HepG2 (cell line): ENCODE results near the gene QKI. TPM values are rescaled to one million over a fixed set of nuclear protein-coding genes. Genes with fewer than 3 reads are reported as not detected.

Source experiments
- AKAP8 ChIP-seq: sonication (generic); formaldehyde crosslinking; IDR thresholded peaks from 2 replicates; pipeline ENCODE4 v1.5.1; 2020; ENCODE audit warnings: mild to moderate bottlenecking, missing genetic modification reagents
- ASH2L ChIP-seq: fragments of 300-600, 200-600 bp; sonication (generic); IDR thresholded peaks from 2 replicates; pipeline ENCODE4 v1.7.0; 2017; ENCODE audit warnings: low read depth, mild to moderate bottlenecking, moderate library complexity, mixed read lengths, low read length; ENCODE audit not compliant: insufficient read length
- ESRRA ChIP-seq: sonication (generic); formaldehyde crosslinking; IDR thresholded peaks from 2 replicates; pipeline ENCODE4 v1.5.1; 2020; ENCODE audit warnings: mild to moderate bottlenecking, low read depth, missing genetic modification reagents
- HMG20B ChIP-seq: conservative IDR thresholded peaks from 2 replicates; pipeline ENCODE4 v1.6.1; 2016; ENCODE audit warnings: missing genetic modification reagents, missing compliant biosample characterization
- HNRNPLL ChIP-seq: fragments of 200-400 bp; formaldehyde crosslinking; IDR thresholded peaks from 2 replicates; pipeline ENCODE4 v1.6.1; 2017; ENCODE audit warnings: mild to moderate bottlenecking, low read depth, low read length; ENCODE audit not compliant: poor library complexity, severe bottlenecking
- IKZF1 ChIP-seq: fragments of 450-650 bp; IDR thresholded peaks from 2 replicates; pipeline ENCODE4 v1.7.1; 2016
- MAFF ChIP-seq: IDR thresholded peaks from 2 replicates; pipeline ENCODE4 v1.6.1; 2011; ENCODE audit warnings: low read depth, low read length, improper control_type of control experiment
- MTA3 ChIP-seq: sonication (generic); formaldehyde crosslinking; IDR thresholded peaks from 2 replicates; pipeline ENCODE4 v1.4.0; 2020; ENCODE audit warnings: missing genetic modification reagents
- NFE2L2 ChIP-seq: fragments of 150-350 bp; IDR thresholded peaks from 2 replicates; pipeline ENCODE4 v1.6.1; 2014; ENCODE audit warnings: low read length
- NFIC ChIP-seq: IDR thresholded peaks from 2 replicates; pipeline ENCODE4 v1.6.1; 2012; ENCODE audit warnings: mild to moderate bottlenecking, low read length, inconsistent platforms
- NFKB2 ChIP-seq: sonication (generic); formaldehyde crosslinking; IDR thresholded peaks from 2 replicates; pipeline ENCODE4 v1.4.0; 2020; ENCODE audit warnings: missing genetic modification reagents, borderline replicate concordance
- PRDM15 ChIP-seq: sonication (generic); formaldehyde crosslinking; IDR thresholded peaks from 2 replicates; pipeline ENCODE4 v1.4.0; 2020; ENCODE audit warnings: missing genetic modification reagents
- SOX6 ChIP-seq, 2 experiments: fragments of 450-650 bp in 1 of 2; sonication (generic) in 1 of 2; formaldehyde crosslinking in 1 of 2; IDR thresholded peaks; 2 replicates each; pipeline versions ENCODE4 v1.4.0 to v1.6.1; 2017 to 2020; ENCODE audit warnings: antibody characterized with exemption in 1 of 2, mild to moderate bottlenecking in 1 of 2, missing genetic modification reagents in 1 of 2
- YY1 ChIP-seq: IDR thresholded peaks from 2 replicates; pipeline ENCODE4 v1.6.1; 2011; ENCODE audit warnings: low read length, low read depth, moderate library complexity, mild to moderate bottlenecking; ENCODE audit not compliant: insufficient read depth, insufficient replicate concordance
- ZFP41 ChIP-seq: sonication (generic); formaldehyde crosslinking; IDR thresholded peaks from 2 replicates; pipeline ENCODE4 v1.4.0; 2020; ENCODE audit warnings: mild to moderate bottlenecking, missing genetic modification reagents, borderline replicate concordance
- ZFP82 ChIP-seq: sonication (generic); formaldehyde crosslinking; IDR thresholded peaks from 2 replicates; pipeline ENCODE4 v1.5.1; 2020; ENCODE audit warnings: mild to moderate bottlenecking, missing genetic modification reagents, borderline replicate concordance
- ZMAT5 ChIP-seq: sonication (generic); formaldehyde crosslinking; IDR thresholded peaks from 2 replicates; pipeline ENCODE4 v1.5.0; 2020; ENCODE audit warnings: mild to moderate bottlenecking, low read depth, missing genetic modification reagents, borderline replicate concordance
- ZNF121 ChIP-seq: sonication (generic); formaldehyde crosslinking; IDR thresholded peaks from 2 replicates; pipeline ENCODE4 v1.5.0; 2020; ENCODE audit warnings: mild to moderate bottlenecking, missing genetic modification reagents
- ZNF296 ChIP-seq: sonication (generic); formaldehyde crosslinking; conservative IDR thresholded peaks from 2 replicates; pipeline ENCODE4 v1.5.0; 2020; ENCODE audit warnings: mild to moderate bottlenecking, missing genetic modification reagents
- ZNF512B ChIP-seq: sonication (generic); formaldehyde crosslinking; IDR thresholded peaks from 2 replicates; pipeline ENCODE4 v1.5.1; 2020; ENCODE audit warnings: missing genetic modification reagents, mild to moderate bottlenecking, borderline replicate concordance
- ZNF629 ChIP-seq: sonication (generic); formaldehyde crosslinking; conservative IDR thresholded peaks from 2 replicates; pipeline ENCODE4 v1.5.0; 2020; ENCODE audit warnings: missing genetic modification reagents
- ZUFSP ChIP-seq: sonication (generic); formaldehyde crosslinking; IDR thresholded peaks from 2 replicates; pipeline ENCODE4 v1.9.0; 2021; ENCODE audit warnings: missing genetic modification reagents, mild to moderate bottlenecking, borderline replicate concordance
- polyA plus RNA-seq, 8 experiments: library from polyadenylated mRNA; depleted of rRNA in 3 of 8; stranded (reverse) in 7 of 8; unstranded in 1 of 8; fragments of >200 nt; fragmentation: Illumina TruSeq in 4 of 8; extraction: Trizol in 4 of 8; gene quantifications; 2 replicates each; pipeline versions ENCODE4 v1.2.1 to v1.2.3, GENCODE V29; 2011 to 2016; ENCODE audit warnings: low read depth in 4 of 8, missing spikeins in 1 of 8, mixed read lengths in 1 of 8; ENCODE audit not compliant: insufficient read depth in 1 of 8
- total RNA-seq, 5 experiments: library from RNA; depleted of rRNA; stranded (reverse); fragments of >200 nt; fragmentation: Illumina TruSeq; extraction: Trizol; gene quantifications; 2 replicates each; pipeline ENCODE4 v1.2.3, GENCODE V29; 2016; ENCODE audit warnings: low read depth in 1 of 5

QKI gene
- total and polyA plus RNA-seq, 2 of the 13 experiments (the other 11 are each of a cell fraction or from before 2014, with no cell fraction given): 136 to 137 TPM

- no peak for TF ChIP-seq YY1
- no peak for TF ChIP-seq ZFP41
- TF ChIP-seq HMG20B (CRISPR knock-in tag): peak; percentile 66; the same call in 1 of the 2 replicates
- no peak for TF ChIP-seq NFKB2 (CRISPR knock-in tag)
- no peak for TF ChIP-seq IKZF1
- TF ChIP-seq SOX6 (IDR thresholded peaks at IDR 0.05): no peak
- TF ChIP-seq SOX6 (CRISPR knock-in tag; IDR thresholded peaks at IDR 0.05): peak; percentile 57
- TF ChIP-seq ESRRA (CRISPR knock-in tag): no peak
- no peak for TF ChIP-seq HNRNPLL
- no peak for TF ChIP-seq ASH2L
- no peak for TF ChIP-seq ZUFSP (CRISPR knock-in tag)
- TF ChIP-seq ZMAT5 (CRISPR knock-in tag): no peak
- peak; percentile 88 for TF ChIP-seq ZNF121 (CRISPR knock-in tag)
- TF ChIP-seq MAFF: peak; percentile 47
- TF ChIP-seq ZNF629 (CRISPR knock-in tag): no peak
- no peak for TF ChIP-seq ZNF512B (CRISPR knock-in tag)
- no peak for TF ChIP-seq AKAP8 (CRISPR knock-in tag)
- no peak for TF ChIP-seq MTA3 (CRISPR knock-in tag)
- peak; percentile 95 for TF ChIP-seq PRDM15
- no peak for TF ChIP-seq ZFP82
- TF ChIP-seq NFIC: peak; percentile 40; the same call in 1 of the 2 replicates
- no peak for TF ChIP-seq ZNF296
- TF ChIP-seq NFE2L2: no peak
These were observed 6.0 kb upstream of the QKI start (continued) for GRCh38 chr6:163408352-163408991.
